Epithelial cell of proximal tubule (primary cell): ENCODE data around the gene BRAP. TPM values are rescaled to one million over a fixed set of nuclear protein-coding genes. Genes with fewer than 3 reads are reported as not detected.
"Not testable (repeated sequence)": the region's sequence is repeated elsewhere in the genome, so short reads cannot be mapped to it uniquely, and the experiment has no call there.

Experiments
- DNase-seq: peaks from one replicate; pipeline ENCODE4 v3.0.0-alpha.2; 2011; ENCODE audit warnings: low read depth
- H3K4me3 ChIP-seq: 2 replicates; pipeline ENCODE4 v1.5.1; 2011; ENCODE audit warnings: low read depth, mild to moderate bottlenecking, low read length
- CTCF ChIP-seq: conservative IDR thresholded peaks from 2 replicates; pipeline ENCODE4 v1.5.1; 2012; ENCODE audit warnings: low read depth, mild to moderate bottlenecking, low read length
- total RNA-seq: library from RNA; depleted of rRNA; stranded (reverse); fragments of >200 nt; gene quantifications from 2 replicates; pipeline ENCODE4 v1.2.3, GENCODE V29; 2015

Gene BRAP
- total RNA-seq, 1 donor from 2014 or later = 19.9 TPM

GRCh38 chr12:111653596-111653995, 32.2 kb downstream of the BRAP start:
- TF ChIP-seq CTCF = no peak
- no peak for DNase-seq

DNA sequence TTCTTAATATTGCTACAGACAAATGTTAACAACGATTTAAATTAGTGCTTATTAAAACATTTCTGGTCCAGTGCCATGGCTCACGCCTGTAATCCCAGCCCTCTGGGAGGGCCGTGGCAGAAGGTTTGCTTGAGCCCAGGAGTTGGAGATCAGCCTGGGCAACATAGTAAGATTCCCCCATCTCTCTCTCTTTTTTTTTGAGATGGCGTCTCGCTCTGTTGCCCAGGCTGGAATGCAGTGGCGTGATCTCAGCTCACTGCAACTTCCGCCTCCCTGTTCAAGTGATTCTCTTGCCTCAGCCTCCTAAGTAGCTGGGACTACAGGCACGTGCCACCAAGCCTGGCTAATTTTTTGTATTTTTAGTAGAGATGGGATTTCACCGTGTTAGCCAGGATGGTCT, 33.2 kb downstream of the BRAP start:
- DNase-seq, H3K4me3 ChIP-seq: not testable (repeated sequence)

More at GRCh38 chr12:111653596-111653995, 32.2 kb downstream of the BRAP start:
- H3K4me3 ChIP-seq = no peak overlapping the region

GRCh38 chr12:111650912-111651311, 34.8 kb downstream of the BRAP start:
- no peak for DNase-seq
- no peak for TF ChIP-seq CTCF
- H3K4me3 ChIP-seq = no peak overlapping the region

DNA sequence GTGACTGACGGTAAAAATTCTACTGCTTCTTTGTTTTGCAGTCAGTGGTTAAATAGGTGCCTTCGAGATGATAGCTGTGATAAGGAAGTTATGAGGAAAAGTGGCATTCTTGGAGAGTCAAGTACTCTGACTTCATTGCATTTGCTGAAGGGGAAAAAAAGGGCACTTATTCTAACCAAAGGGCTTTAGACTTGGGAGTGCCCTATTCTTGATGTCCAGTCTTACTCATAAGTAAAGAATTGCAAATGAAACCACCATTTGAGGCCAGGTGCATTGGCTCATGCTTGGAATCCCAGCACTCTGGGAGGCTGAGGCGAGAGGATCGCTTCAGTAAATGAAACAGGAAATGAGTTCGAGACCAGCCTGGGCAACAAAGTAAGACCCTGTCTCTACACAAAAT, 40.3 kb downstream of the BRAP start:
- peak; percentile 22 for DNase-seq
- H3K4me3 ChIP-seq = no peak overlapping the region
- no peak for TF ChIP-seq CTCF

GRCh38 chr12:111643427-111643826, 42.3 kb downstream of the BRAP start:
- no peak for DNase-seq
- H3K4me3 ChIP-seq = no peak overlapping the region
- no peak for TF ChIP-seq CTCF

- no peak overlapping the region for H3K4me3 ChIP-seq
- DNase-seq = no peak
- peak; percentile 15 for TF ChIP-seq CTCF
Observed at GRCh38 chr12:111642681-111643426, 42.9 kb downstream of the BRAP start.

DNA sequence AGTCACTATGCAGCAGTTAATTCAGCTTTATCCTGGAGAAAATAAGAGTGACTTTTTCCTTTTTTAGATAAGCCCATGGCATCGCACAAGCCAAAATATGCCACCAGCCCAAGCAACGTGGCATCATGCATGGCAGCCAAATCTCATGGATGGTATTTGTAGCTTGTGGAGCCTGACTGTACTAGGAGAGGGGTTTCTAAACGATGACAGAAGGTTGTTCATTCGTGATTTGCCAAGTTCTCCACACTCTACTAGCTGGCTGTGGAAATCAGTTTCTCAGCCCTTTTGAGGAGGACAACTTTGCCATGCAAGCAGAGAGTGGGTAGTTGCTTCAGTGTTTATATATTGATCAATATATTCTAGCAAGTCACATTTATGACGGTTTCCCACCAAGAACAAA, 45.2 kb downstream of the BRAP start:
- H3K4me3 ChIP-seq = no peak overlapping the region
- DNase-seq = no peak
- TF ChIP-seq CTCF = no peak
